Measurements from ENCODE around the gene FRAT2.

DNA sequence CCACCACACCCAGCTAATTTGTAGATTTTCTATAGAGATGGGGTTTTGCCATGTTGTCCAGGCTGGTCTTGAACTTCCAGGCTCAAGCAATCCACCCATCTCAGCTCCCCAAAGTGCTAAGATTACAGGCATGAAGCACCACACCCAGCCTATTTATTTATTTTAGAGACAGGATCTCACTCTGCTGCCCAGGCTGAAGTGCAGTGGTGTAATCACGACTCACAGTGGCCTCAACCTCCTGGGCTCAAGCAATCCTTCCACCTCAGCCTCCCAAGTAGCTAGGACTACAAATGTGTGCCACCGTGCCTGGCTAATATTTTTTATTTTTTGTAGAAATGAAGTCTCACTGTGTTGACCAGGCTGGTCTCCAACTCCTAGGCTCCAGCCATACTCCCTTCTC, 6.9 kb upstream of the FRAT2 start:
- TF ChIP-seq, protein P1, sequence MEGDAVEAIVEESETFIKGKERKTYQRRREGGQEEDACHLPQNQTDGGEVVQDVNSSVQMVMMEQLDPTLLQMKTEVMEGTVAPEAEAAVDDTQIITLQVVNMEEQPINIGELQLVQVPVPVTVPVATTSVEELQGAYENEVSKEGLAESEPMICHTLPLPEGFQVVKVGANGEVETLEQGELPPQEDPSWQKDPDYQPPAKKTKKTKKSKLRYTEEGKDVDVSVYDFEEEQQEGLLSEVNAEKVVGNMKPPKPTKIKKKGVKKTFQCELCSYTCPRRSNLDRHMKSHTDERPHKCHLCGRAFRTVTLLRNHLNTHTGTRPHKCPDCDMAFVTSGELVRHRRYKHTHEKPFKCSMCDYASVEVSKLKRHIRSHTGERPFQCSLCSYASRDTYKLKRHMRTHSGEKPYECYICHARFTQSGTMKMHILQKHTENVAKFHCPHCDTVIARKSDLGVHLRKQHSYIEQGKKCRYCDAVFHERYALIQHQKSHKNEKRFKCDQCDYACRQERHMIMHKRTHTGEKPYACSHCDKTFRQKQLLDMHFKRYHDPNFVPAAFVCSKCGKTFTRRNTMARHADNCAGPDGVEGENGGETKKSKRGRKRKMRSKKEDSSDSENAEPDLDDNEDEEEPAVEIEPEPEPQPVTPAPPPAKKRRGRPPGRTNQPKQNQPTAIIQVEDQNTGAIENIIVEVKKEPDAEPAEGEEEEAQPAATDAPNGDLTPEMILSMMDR (IDR thresholded peaks at IDR 0.05) = no peak
- TF ChIP-seq POLR2A (IDR thresholded peaks at IDR 0.05; ENCODE audit: low read depth) = no peak
- no peak for TF ChIP-seq EP300 (IDR thresholded peaks at IDR 0.05)

Measured in esophagus muscularis mucosa (tissue), 4 donors.